ENCODE results near the gene SLC36A2. TPM values are rescaled to one million over a fixed set of nuclear protein-coding genes. Genes with fewer than 3 reads are reported as not detected.

SLC36A2 gene
- total RNA-seq, 1 experiment from 2014 or later, result not detected

DNA sequence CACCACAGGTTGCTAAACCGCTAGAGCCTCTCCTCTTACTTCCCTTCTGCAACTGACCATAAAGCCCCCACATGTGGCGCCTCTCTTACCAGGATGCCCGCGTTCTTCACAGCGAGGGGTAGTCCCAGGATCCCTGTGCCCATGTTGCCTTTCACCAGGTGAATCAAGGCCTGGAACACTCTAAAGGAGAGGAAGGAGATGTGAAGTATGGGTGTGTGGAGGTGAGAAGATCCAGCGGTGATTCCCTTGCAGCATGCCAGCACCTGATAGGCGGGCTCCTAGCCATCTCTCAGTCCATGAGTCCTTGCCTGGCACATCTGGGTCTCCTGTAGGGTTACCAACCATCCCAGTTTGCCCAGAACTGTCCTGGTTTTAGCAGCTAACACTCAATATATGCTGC is 3.3 kb downstream of the SLC36A2 start:
- no TSS peak for BruUV-seq (replicated peaks)
- Histone ChIP-seq H3K36me3 (ENCODE audit: low read depth, low read length) (no peaks in the 10 kb centered on the region), H3K9me2 (replicated peaks; ENCODE audit: low read length) (no peaks in the 10 kb centered on the region), H3K27ac (ENCODE audit: low read length) (no peak overlapping the region), H3K9me3 (ENCODE audit: low read length) (no peaks in the 10 kb centered on the region), H3K4me2 (ENCODE audit: low read length) (no peak overlapping the region), H3K27me3 (ENCODE audit: low read length) (peaks cover 57% of the 10 kb centered on the region), H3K79me2 (ENCODE audit: low read length) (no peaks in the 10 kb centered on the region), H3K9ac (ENCODE audit: low read length) (no peak overlapping the region), H3K4me1 (ENCODE audit: insufficient read depth, low read length) (peaks cover 9% of the 10 kb centered on the region), H3K4me3 (ENCODE audit: low read length) (no peak overlapping the region), H3F3A (ENCODE audit: low read length, unreplicated experiment) (no peaks in the 10 kb centered on the region), H4K20me1 (ENCODE audit: low read length) (no peaks in the 10 kb centered on the region), H2AFZ (ENCODE audit: low read length) (no peak overlapping the region)
- ChIA-PET CTCF (no interaction called here), POLR2A (ENCODE audit: unreplicated experiment) (no interaction called here)
- TF ChIP-seq EZH2 (IDR thresholded peaks at IDR 0.05; ENCODE audit: low read length, unreplicated experiment) (no peak), EZH2phosphoT487 (IDR thresholded peaks at IDR 0.05; ENCODE audit: borderline replicate concordance, low read length) (no peak)
- TF ChIP-seq, protein P1, sequence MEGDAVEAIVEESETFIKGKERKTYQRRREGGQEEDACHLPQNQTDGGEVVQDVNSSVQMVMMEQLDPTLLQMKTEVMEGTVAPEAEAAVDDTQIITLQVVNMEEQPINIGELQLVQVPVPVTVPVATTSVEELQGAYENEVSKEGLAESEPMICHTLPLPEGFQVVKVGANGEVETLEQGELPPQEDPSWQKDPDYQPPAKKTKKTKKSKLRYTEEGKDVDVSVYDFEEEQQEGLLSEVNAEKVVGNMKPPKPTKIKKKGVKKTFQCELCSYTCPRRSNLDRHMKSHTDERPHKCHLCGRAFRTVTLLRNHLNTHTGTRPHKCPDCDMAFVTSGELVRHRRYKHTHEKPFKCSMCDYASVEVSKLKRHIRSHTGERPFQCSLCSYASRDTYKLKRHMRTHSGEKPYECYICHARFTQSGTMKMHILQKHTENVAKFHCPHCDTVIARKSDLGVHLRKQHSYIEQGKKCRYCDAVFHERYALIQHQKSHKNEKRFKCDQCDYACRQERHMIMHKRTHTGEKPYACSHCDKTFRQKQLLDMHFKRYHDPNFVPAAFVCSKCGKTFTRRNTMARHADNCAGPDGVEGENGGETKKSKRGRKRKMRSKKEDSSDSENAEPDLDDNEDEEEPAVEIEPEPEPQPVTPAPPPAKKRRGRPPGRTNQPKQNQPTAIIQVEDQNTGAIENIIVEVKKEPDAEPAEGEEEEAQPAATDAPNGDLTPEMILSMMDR (conservative IDR thresholded peaks at IDR 0.05; ENCODE audit: low read depth, low read length), result no peak
- DNase-seq, result no peak
- no peak for ATAC-seq
- intact Hi-C loops (cut with micrococcal nuclease), result no loop called here

DNA sequence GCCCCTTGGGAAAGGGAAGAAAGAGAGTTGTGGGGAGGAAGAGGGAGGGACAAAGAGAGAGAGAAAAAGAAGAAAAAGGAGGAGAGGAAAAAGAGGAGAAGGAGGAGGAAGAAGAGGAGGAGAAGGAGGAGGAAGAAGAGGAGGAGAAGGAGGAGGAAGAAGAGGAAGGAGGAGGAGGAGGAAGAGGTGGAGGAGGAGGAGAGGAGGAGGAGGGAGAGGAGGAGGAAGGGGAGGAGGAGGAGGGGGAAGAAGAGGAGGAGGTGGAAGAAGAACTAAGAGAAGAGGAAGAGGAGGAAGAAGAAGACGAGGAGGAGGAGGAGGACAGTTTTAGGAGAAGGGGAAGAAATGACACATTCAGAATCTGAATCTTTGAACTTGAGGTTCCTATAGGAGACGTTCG is 7.4 kb downstream of the SLC36A2 start:
- Histone ChIP-seq H3K9ac (ENCODE audit: low read length) (no peak overlapping the region), H3F3A (ENCODE audit: low read length, unreplicated experiment) (no peaks in the 10 kb centered on the region), H3K4me1 (ENCODE audit: insufficient read depth, low read length) (no peaks in the 10 kb centered on the region), H3K27ac (ENCODE audit: low read length) (no peak overlapping the region), H3K27me3 (ENCODE audit: low read length) (peaks cover 60% of the 10 kb centered on the region), H4K20me1 (ENCODE audit: low read length) (no peaks in the 10 kb centered on the region), H3K36me3 (ENCODE audit: low read depth, low read length) (no peaks in the 10 kb centered on the region), H3K9me3 (ENCODE audit: low read length) (no peaks in the 10 kb centered on the region), H3K79me2 (ENCODE audit: low read length) (no peaks in the 10 kb centered on the region), H2AFZ (ENCODE audit: low read length) (no peak overlapping the region), H3K4me3 (ENCODE audit: low read length) (no peak overlapping the region), H3K4me2 (ENCODE audit: low read length) (no peak overlapping the region), H3K9me2 (replicated peaks; ENCODE audit: low read length) (no peaks in the 10 kb centered on the region)
- POLR2A ChIA-PET (ENCODE audit: unreplicated experiment), result no interaction called here
- ATAC-seq (no peak), DNase-seq (no peak)
- no peak for TF ChIP-seq EZH2 (IDR thresholded peaks at IDR 0.05; ENCODE audit: low read length, unreplicated experiment)
- TF ChIP-seq, protein P1 (conservative IDR thresholded peaks at IDR 0.05; ENCODE audit: low read depth, low read length), result no peak
- TF ChIP-seq EZH2phosphoT487 (IDR thresholded peaks at IDR 0.05; ENCODE audit: borderline replicate concordance, low read length), result no peak
- intact Hi-C loops (cut with micrococcal nuclease), result no loop called here
- CTCF ChIA-PET, result no interaction called here
- BruUV-seq (replicated peaks), result no TSS peak

DNA sequence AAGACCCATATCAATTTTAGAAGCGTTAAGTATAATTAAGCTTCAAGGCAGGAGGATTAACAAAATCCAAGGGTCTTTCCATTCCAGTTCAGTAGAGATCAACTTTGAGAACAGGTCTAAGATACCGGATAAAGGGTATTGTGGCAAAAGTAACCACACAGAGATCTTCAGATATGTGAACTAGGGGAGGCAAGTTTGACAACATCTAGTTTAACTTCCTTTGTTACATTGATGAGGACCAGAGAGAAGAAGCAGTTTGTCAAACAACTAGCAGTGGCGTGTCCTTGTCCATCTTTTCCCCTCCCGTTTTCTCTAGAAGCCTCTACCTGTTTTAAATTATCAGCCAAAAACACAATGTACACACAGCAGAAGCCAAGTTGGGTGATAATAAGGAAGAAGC is 8.6 kb downstream of the SLC36A2 start:
- Histone ChIP-seq H3K9me3 (ENCODE audit: low read length) (no peaks in the 10 kb centered on the region), H3K36me3 (ENCODE audit: low read depth, low read length) (no peaks in the 10 kb centered on the region), H3F3A (ENCODE audit: low read length, unreplicated experiment) (no peaks in the 10 kb centered on the region), H3K4me3 (ENCODE audit: low read length) (no peak overlapping the region), H3K9me2 (replicated peaks; ENCODE audit: low read length) (no peaks in the 10 kb centered on the region), H3K79me2 (ENCODE audit: low read length) (no peaks in the 10 kb centered on the region), H3K4me1 (ENCODE audit: insufficient read depth, low read length) (no peaks in the 10 kb centered on the region), H3K27me3 (ENCODE audit: low read length) (peaks cover 48% of the 10 kb centered on the region), H4K20me1 (ENCODE audit: low read length) (no peaks in the 10 kb centered on the region), H3K27ac (ENCODE audit: low read length) (no peak overlapping the region), H3K4me2 (ENCODE audit: low read length) (no peak overlapping the region), H2AFZ (ENCODE audit: low read length) (no peak overlapping the region), H3K9ac (ENCODE audit: low read length) (no peak overlapping the region)
- CTCF ChIA-PET, result no interaction called here
- no peak for ATAC-seq
- POLR2A ChIA-PET (ENCODE audit: unreplicated experiment), result no interaction called here
- DNase-seq, result no peak
- TF ChIP-seq EZH2phosphoT487 (IDR thresholded peaks at IDR 0.05; ENCODE audit: borderline replicate concordance, low read length) (no peak), EZH2 (IDR thresholded peaks at IDR 0.05; ENCODE audit: low read length, unreplicated experiment) (no peak)
- TF ChIP-seq, protein P1 (conservative IDR thresholded peaks at IDR 0.05; ENCODE audit: low read depth, low read length), result no peak
- no TSS peak for BruUV-seq (replicated peaks)
- intact Hi-C loops (cut with micrococcal nuclease), result no loop called here
